SK-N-SH (cell line): ENCODE results near the gene GCLC. TPM values are rescaled to one million over a fixed set of nuclear protein-coding genes. Genes with fewer than 3 reads are reported as not detected.

Experiments used
- CTCF ChIA-PET: fragments of 300-600, 350-600 bp; formaldehyde crosslinking; extraction: SDS; loops from one replicate; lab custom pipeline; 2021; lab: Yijun Ruan, JAX
- POLR2A ChIA-PET: fragments of 350-600 bp; sonication (Branson Sonifier 250); formaldehyde crosslinking; extraction: SDS; loops from one replicate; lab custom pipeline; 2020; ENCODE audit warnings: antibody characterized with exemption, inconsistent platforms; lab: Yijun Ruan, JAX
- DNase-seq: peaks from one replicate; pipeline ENCODE4 v3.0.0; 2012
- H2AFZ ChIP-seq: fragments of 200-600 bp; sonication (generic); 2 replicates; pipeline ENCODE4 v1.8.1; 2016; ENCODE audit warnings: antibody characterized with exemption, mild to moderate bottlenecking, low read depth
- H3F3A ChIP-seq: fragments of 200-600 bp; sonication (generic); replicated peaks from 2 replicates; pipeline ENCODE3; 2016; ENCODE audit warnings: antibody characterized with exemption, mild to moderate bottlenecking; ENCODE audit not compliant: insufficient read depth
- H3K27ac ChIP-seq, 2 experiments: fragments of 200-500 bp in 1 of 2; fragments of 200-600 bp in 1 of 2; sonication (Bioruptor generic) in 1 of 2; sonication (generic), shearing (Covaris generic) in 1 of 2; 2 replicates each; pipeline versions ENCODE4 v1.5.1 to v1.6.1; 2014 to 2016; ENCODE audit warnings: low read depth in 2 of 2, inconsistent platforms in 1 of 2, low read length in 1 of 2, mild to moderate bottlenecking in 1 of 2, mixed read lengths in 1 of 2
- H3K27me3 ChIP-seq: fragments of 200-600 bp; sonication (generic), shearing (Covaris generic); 2 replicates; pipeline ENCODE4 v1.6.1; 2016; ENCODE audit warnings: mixed run types; ENCODE audit not compliant: insufficient read depth
- H3K36me3 ChIP-seq, 2 experiments: fragments of 200-500 bp in 1 of 2; fragments of 200-600 bp in 1 of 2; sonication (Bioruptor generic) in 1 of 2; sonication (generic) in 1 of 2; replicated peaks in 1 of 2; 2 replicates each; pipeline versions ENCODE3 to v1.5.1; 2014 to 2016; ENCODE audit warnings: low read length in 1 of 2, mild to moderate bottlenecking in 1 of 2; ENCODE audit not compliant: insufficient read depth in 2 of 2, control insufficient read depth in 1 of 2
- H3K4me1 ChIP-seq, 2 experiments: fragments of 200-500 bp in 1 of 2; fragments of 200-600 bp in 1 of 2; sonication (Bioruptor generic) in 1 of 2; sonication (generic), shearing (Covaris generic) in 1 of 2; 2 replicates each; pipeline versions ENCODE4 v1.5.1 to v1.6.1; 2014 to 2016; ENCODE audit warnings: low read depth in 1 of 2, low read length in 1 of 2, mixed run types in 1 of 2; ENCODE audit not compliant: insufficient read depth in 2 of 2, control insufficient read depth in 1 of 2
- H3K4me2 ChIP-seq: fragments of 200-600 bp; sonication (generic), shearing (Covaris generic); 2 replicates; pipeline ENCODE4 v1.6.1; 2017; ENCODE audit warnings: mixed run types
- H3K4me3 ChIP-seq, 2 experiments: fragments of 200-500 bp in 1 of 2; fragments of 200-600 bp in 1 of 2; sonication (Bioruptor generic) in 1 of 2; sonication (generic), shearing (Covaris generic) in 1 of 2; 2 replicates each; pipeline versions ENCODE4 v1.5.1 to v1.8.1; 2014 to 2016; ENCODE audit warnings: low read depth in 2 of 2, inconsistent platforms in 1 of 2, low read length in 1 of 2, mild to moderate bottlenecking in 1 of 2, mixed read lengths in 1 of 2, moderate library complexity in 1 of 2
- H3K79me2 ChIP-seq: fragments of 200-600 bp; sonication (generic); 2 replicates; pipeline ENCODE4 v1.8.1; 2017; ENCODE audit warnings: mild to moderate bottlenecking; ENCODE audit not compliant: insufficient read depth
- H3K9ac ChIP-seq: fragments of 200-600 bp; sonication (generic); 2 replicates; pipeline ENCODE4 v1.6.1; 2017; ENCODE audit warnings: mixed run types
- H3K9me2 ChIP-seq: fragments of 200-600 bp; sonication (generic); 2 replicates; pipeline ENCODE4 v1.6.1; 2017; ENCODE audit warnings: mixed run types
- H3K9me3 ChIP-seq: fragments of 200-600 bp; sonication (generic); 2 replicates; pipeline ENCODE4 v1.6.1; 2017; ENCODE audit warnings: mixed run types, mild to moderate bottlenecking, moderate library complexity
- H4K20me1 ChIP-seq: fragments of 200-600 bp; sonication (generic); 2 replicates; pipeline ENCODE4 v1.6.1; 2017; ENCODE audit warnings: mild to moderate bottlenecking, mixed run types; ENCODE audit not compliant: insufficient read depth
- CHD2 ChIP-seq: fragments of 150-350 bp; IDR thresholded peaks from 2 replicates; pipeline ENCODE4 v1.6.1; 2018; ENCODE audit warnings: low read length; ENCODE audit not compliant: partially characterized antibody
- CTCF ChIP-seq: fragments of 200-600 bp; sonication (generic); IDR thresholded peaks from 2 replicates; pipeline ENCODE4 v1.6.1; 2017; ENCODE audit warnings: antibody characterized with exemption, mild to moderate bottlenecking, moderate library complexity
- ELF1 ChIP-seq: IDR thresholded peaks from 2 replicates; pipeline ENCODE4 v1.4.0; 2012
- EP300 ChIP-seq, 2 experiments: IDR thresholded peaks; 2 replicates each; pipeline versions ENCODE4 v1.4.0 to v1.6.1; 2012; ENCODE audit warnings: borderline replicate concordance in 1 of 2, low read depth in 1 of 2, low read length in 1 of 2
- EZH2phosphoT487 ChIP-seq: fragments of 200-600 bp; sonication (generic); IDR thresholded peaks from 2 replicates; pipeline ENCODE4 v1.6.1; 2017; ENCODE audit warnings: low read depth, mixed run types, mild to moderate bottlenecking, antibody characterized with exemption, moderate library complexity, borderline replicate concordance
- FOXM1 ChIP-seq: IDR thresholded peaks from 2 replicates; pipeline ENCODE4 v1.4.0; 2012; ENCODE audit warnings: low read depth, mild to moderate bottlenecking
- GABPA ChIP-seq: IDR thresholded peaks from 2 replicates; pipeline ENCODE4 v1.4.0; 2012; ENCODE audit warnings: low read depth, mild to moderate bottlenecking
- MAX ChIP-seq: IDR thresholded peaks from 2 replicates; pipeline ENCODE4 v1.4.0; 2012; ENCODE audit warnings: low read depth
- MEF2A ChIP-seq: IDR thresholded peaks from 2 replicates; pipeline ENCODE4 v1.4.0; 2012; ENCODE audit warnings: low read depth, borderline replicate concordance
- MXI1 ChIP-seq: IDR thresholded peaks from 2 replicates; pipeline ENCODE4 v1.6.1; 2012; ENCODE audit warnings: mild to moderate bottlenecking, low read depth, low read length, improper control_type of control experiment
- NFIC ChIP-seq: IDR thresholded peaks from 2 replicates; pipeline ENCODE4 v1.4.0; 2012; ENCODE audit warnings: borderline replicate concordance
- NRF1 ChIP-seq: IDR thresholded peaks from 2 replicates; pipeline ENCODE4 v1.6.1; 2012; ENCODE audit warnings: low read depth, mild to moderate bottlenecking, low read length
- PBX3 ChIP-seq: IDR thresholded peaks from 2 replicates; pipeline ENCODE4; 2012
- POLR2AphosphoS5 ChIP-seq: IDR thresholded peaks from 2 replicates; pipeline ENCODE4 v1.6.1; 2012; ENCODE audit warnings: low read depth, low read length
- SIN3A ChIP-seq: IDR thresholded peaks from 2 replicates; pipeline ENCODE4 v1.6.1; 2012; ENCODE audit warnings: low read depth, mild to moderate bottlenecking, low read length, moderate library complexity, borderline replicate concordance
- SMC3 ChIP-seq: IDR thresholded peaks from 2 replicates; pipeline ENCODE4 v1.6.1; 2012; ENCODE audit warnings: low read depth, low read length, improper control_type of control experiment
- TAF1 ChIP-seq: IDR thresholded peaks from 2 replicates; pipeline ENCODE4 v1.6.1; 2012; ENCODE audit warnings: low read depth, mild to moderate bottlenecking, low read length, moderate library complexity, borderline replicate concordance
- TCF12 ChIP-seq: IDR thresholded peaks from 2 replicates; pipeline ENCODE4 v1.4.0; 2012
- USF1 ChIP-seq: IDR thresholded peaks from 2 replicates; pipeline ENCODE4 v1.4.0; 2012; ENCODE audit warnings: low read depth, borderline replicate concordance
- WGBS: methylation state at CpG from one replicate; pipeline ENCODE4 v1.1.6; 2017; ENCODE audit warnings: low lambda C conversion rate; 5-methylcytosine and 5-hydroxymethylcytosine counted together
- polyA plus RNA-seq, 3 experiments: library from polyadenylated mRNA; depleted of rRNA; stranded (reverse); fragments of >200 nt; gene quantifications; 2 replicates each; pipeline ENCODE4 v1.2.3, GENCODE V29; 2012
- TF ChIP-seq, protein P1 (sequence below): fragments of 150-350 bp; IDR thresholded peaks from 2 replicates; pipeline ENCODE4 v1.6.1; 2016; ENCODE audit warnings: mild to moderate bottlenecking, low read depth, low read length
- TF ChIP-seq, protein P2 (sequence below): IDR thresholded peaks from 2 replicates; pipeline ENCODE4 v1.6.1; 2012; ENCODE audit warnings: mild to moderate bottlenecking, low read depth, low read length, moderate library complexity

Gene GCLC
- polyA plus RNA-seq, 1 of the 3 experiments (the other 2 are of a cell fraction) = 7.5 TPM

DNA sequence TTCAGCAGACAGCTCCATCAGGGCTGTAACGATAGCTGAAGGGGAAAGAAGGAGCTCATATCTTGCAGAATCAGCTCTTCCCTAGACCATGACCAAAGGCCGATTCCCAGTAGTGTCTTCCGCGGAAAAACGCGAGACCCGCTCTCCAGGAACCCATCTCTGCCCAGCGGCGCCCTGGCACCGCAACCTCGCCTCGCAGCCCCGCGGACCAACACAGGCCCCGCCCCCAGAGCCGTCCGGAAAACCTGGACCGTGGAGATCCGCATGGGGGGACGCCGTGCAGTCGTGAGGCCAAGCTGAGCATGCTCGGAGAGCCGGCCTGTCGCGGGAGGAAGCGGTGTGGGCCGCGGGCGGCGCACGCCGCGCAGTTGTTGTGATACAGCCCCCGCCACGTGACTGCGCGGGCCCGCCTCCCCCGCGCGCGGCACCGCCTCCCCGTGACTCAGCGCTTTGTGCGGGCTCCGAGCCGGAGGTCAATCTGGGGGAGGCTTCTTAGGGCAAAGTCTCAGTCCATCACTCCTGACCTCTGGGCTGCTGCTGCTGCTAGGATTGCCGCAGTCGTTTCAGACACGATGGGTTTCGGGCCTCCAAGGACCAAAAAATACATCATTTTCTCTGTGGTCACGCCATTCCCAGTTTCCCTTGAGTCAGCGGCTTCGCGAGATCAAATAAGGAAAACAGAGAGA, 3.1 kb upstream of the GCLC start:
- peak overlapping the region; percentile 76 for H3K4me2 ChIP-seq
- no peaks in the 10 kb centered on the region for H3K9me2 ChIP-seq
- H3K36me3 ChIP-seq = no peaks in the 10 kb centered on the region
- H3K27me3 ChIP-seq = no peaks in the 10 kb centered on the region
- ChIA-PET CTCF (interaction anchor here (0.7 to 3.2 kb wide), 5 partner anchors 55 to 180 kb away, joined by 3 to 14 read pairs (median 4); no protein-coding TSS in a partner anchor), POLR2A (no interaction called here)
- peak overlapping the region; percentile 46; the same call in 1 of the 2 replicates for H3K9ac ChIP-seq
- peak overlapping the region; percentile 56 to 90; a peak in 3 of 4 replicates for H3K27ac ChIP-seq
- no peaks in the 10 kb centered on the region for H4K20me1 ChIP-seq
- peak; percentile 95 for DNase-seq
- WGBS = 16% methylated on average over 10 of the region's 57 CpGs
- H3K4me3 ChIP-seq = peak overlapping the region; percentile 70 to 74
- H3K79me2 ChIP-seq = peaks cover under 1% of the 10 kb centered on the region
- H3F3A ChIP-seq = no peaks in the 10 kb centered on the region
- H2AFZ ChIP-seq = peak overlapping the region; percentile 94
- H3K9me3 ChIP-seq = no peaks in the 10 kb centered on the region
- peaks cover 6 to 13% of the 10 kb centered on the region in 2 experiments; a peak in 3 of 4 replicates for H3K4me1 ChIP-seq
- TF ChIP-seq NFIC (0 out of 2 replicates have a peak, but pooled peaks have one; percentile 16), GABPA (no peak), EP300 (IDR thresholded peaks at IDR 0.05; ENCODE audit: borderline replicate concordance in 1 of 2, low read depth in 1 of 2, low read length in 1 of 2) (peak; percentile 13 to 31; a peak in 1 of 4 replicates), FOXM1 (no peak), TAF1 (peak; percentile 44; the same call in 1 of the 2 replicates), SMC3 (peak; percentile 8; the same call in 1 of the 2 replicates), CTCF (no peak), USF1 (peak; percentile 97), ELF1 (0 out of 2 replicates have a peak, but pooled peaks have one; percentile 35), MXI1 (peak; percentile 98), PBX3 (no peak), POLR2AphosphoS5 (peak; percentile 37; the same call in 1 of the 2 replicates), CHD2 (peak; percentile 94), MEF2A (no peak), SIN3A (peak; percentile 76; the same call in 1 of the 2 replicates), EZH2phosphoT487 (no peak), NRF1 (peak; percentile 88), MAX (peak; percentile 96), TCF12 (no peak)
- TF ChIP-seq, protein P1, sequence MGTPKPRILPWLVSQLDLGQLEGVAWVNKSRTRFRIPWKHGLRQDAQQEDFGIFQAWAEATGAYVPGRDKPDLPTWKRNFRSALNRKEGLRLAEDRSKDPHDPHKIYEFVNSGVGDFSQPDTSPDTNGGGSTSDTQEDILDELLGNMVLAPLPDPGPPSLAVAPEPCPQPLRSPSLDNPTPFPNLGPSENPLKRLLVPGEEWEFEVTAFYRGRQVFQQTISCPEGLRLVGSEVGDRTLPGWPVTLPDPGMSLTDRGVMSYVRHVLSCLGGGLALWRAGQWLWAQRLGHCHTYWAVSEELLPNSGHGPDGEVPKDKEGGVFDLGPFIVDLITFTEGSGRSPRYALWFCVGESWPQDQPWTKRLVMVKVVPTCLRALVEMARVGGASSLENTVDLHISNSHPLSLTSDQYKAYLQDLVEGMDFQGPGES = no peak
- TF ChIP-seq, protein P2, sequence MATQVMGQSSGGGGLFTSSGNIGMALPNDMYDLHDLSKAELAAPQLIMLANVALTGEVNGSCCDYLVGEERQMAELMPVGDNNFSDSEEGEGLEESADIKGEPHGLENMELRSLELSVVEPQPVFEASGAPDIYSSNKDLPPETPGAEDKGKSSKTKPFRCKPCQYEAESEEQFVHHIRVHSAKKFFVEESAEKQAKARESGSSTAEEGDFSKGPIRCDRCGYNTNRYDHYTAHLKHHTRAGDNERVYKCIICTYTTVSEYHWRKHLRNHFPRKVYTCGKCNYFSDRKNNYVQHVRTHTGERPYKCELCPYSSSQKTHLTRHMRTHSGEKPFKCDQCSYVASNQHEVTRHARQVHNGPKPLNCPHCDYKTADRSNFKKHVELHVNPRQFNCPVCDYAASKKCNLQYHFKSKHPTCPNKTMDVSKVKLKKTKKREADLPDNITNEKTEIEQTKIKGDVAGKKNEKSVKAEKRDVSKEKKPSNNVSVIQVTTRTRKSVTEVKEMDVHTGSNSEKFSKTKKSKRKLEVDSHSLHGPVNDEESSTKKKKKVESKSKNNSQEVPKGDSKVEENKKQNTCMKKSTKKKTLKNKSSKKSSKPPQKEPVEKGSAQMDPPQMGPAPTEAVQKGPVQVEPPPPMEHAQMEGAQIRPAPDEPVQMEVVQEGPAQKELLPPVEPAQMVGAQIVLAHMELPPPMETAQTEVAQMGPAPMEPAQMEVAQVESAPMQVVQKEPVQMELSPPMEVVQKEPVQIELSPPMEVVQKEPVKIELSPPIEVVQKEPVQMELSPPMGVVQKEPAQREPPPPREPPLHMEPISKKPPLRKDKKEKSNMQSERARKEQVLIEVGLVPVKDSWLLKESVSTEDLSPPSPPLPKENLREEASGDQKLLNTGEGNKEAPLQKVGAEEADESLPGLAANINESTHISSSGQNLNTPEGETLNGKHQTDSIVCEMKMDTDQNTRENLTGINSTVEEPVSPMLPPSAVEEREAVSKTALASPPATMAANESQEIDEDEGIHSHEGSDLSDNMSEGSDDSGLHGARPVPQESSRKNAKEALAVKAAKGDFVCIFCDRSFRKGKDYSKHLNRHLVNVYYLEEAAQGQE = 0 out of 2 replicates have a peak, but pooled peaks have one; percentile 8
